ENCODE results near the gene ACSS1. TPM values are rescaled to one million over a fixed set of nuclear protein-coding genes. Genes with fewer than 3 reads are reported as not detected.

Gene ACSS1
- total RNA-seq, 1 experiment from 2014 or later = 0.61 TPM

DNA sequence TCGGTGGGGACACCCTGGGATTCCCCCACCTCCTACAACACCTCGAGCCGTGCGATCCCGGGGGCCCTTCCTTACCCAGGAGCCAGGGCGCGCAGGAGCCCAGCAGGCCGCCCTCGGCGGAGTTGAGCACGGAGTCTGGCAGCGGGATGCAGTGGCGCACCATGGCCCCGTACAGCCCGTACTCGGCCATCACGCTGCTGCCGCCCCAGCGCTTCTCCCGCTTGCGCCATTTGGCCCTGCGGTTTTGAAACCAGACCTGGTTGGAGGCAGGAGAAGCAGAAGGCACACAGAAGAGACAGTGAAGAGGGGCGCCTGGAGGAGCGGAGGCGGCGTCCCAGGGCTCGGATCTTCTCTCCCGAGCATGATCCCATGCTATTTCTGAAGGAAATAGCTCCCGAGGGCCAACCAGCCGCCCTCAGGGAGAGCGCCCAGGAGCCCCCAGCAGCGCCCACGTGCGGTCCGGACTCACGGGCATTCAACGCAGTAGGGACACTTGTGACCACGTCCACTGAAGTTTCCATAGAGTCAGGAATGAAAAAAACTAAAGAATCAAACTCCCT, 19.8 kb upstream of the ACSS1 start:
- Histone ChIP-seq H3K9me3 (ENCODE audit: control insufficient read depth, low read depth, low read length) (no peaks in the 10 kb centered on the region), H4K5ac (ENCODE audit: insufficient read length, low read depth, low read length) (no peak overlapping the region), H3K23me2 (ENCODE audit: insufficient read length, low read depth, low read length, poor library complexity, severe bottlenecking) (peaks cover 5% of the 10 kb centered on the region), H3K27me3 (ENCODE audit: insufficient read depth, low read length) (peaks cover 35% of the 10 kb centered on the region; the same call in 1 of the 2 replicates), H2BK120ac (ENCODE audit: low read depth, low read length, poor library complexity, severe bottlenecking) (no peak overlapping the region), H2BK5ac (ENCODE audit: insufficient read length, low read length) (no peak overlapping the region), H4K91ac (ENCODE audit: insufficient read length, low read depth, low read length) (no peak overlapping the region), H3K79me1 (ENCODE audit: insufficient read depth, low read depth, low read length, poor library complexity, severe bottlenecking) (no peaks in the 10 kb centered on the region), H3K23ac (ENCODE audit: insufficient read length, low read depth, low read length) (no peak overlapping the region), H3K79me2 (ENCODE audit: insufficient read depth, low read length) (no peaks in the 10 kb centered on the region), H3K14ac (ENCODE audit: insufficient read depth, low read length) (no peak overlapping the region), H2AFZ (ENCODE audit: low read length) (no peak overlapping the region), H3K4me1 (ENCODE audit: insufficient read depth, low read length) (no peaks in the 10 kb centered on the region), H2BK15ac (ENCODE audit: low read depth, low read length) (no peak overlapping the region), H3K4me2 (ENCODE audit: insufficient read depth, insufficient read length, low read length) (peak overlapping the region; percentile 19), H4K20me1 (ENCODE audit: control insufficient read depth, insufficient read depth, insufficient read length) (no peaks in the 10 kb centered on the region), H2BK12ac (ENCODE audit: insufficient read length, low read depth, low read length) (no peak overlapping the region), H3K56ac (ENCODE audit: insufficient read length, low read depth, low read length) (no peak overlapping the region), H3K18ac (ENCODE audit: insufficient read length, low read depth, low read length) (no peak overlapping the region), H2AK5ac (ENCODE audit: insufficient read length, low read length) (no peak overlapping the region), H3K4ac (ENCODE audit: low read depth, low read length) (no peak overlapping the region), H3K9ac (ENCODE audit: extremely low read depth, insufficient read length, low read length) (no peak overlapping the region), H3K27ac (ENCODE audit: insufficient read length, low read depth, low read length) (no peak overlapping the region), H3T11ph (ENCODE audit: low read length) (no peak overlapping the region), H4K8ac (replicated peaks; ENCODE audit: insufficient read length, low read depth, low read length) (no peak overlapping the region), H2BK20ac (ENCODE audit: low read depth, low read length, poor library complexity, severe bottlenecking) (no peak overlapping the region)
- H3K36me3 Mint-ChIP-seq (ENCODE audit: insufficient read depth in 1 of 3, low read depth in 3 of 3) = no peaks in the 10 kb centered on the region
- TF ChIP-seq CTCF (conservative IDR thresholded peaks at IDR 0.05) = no peak
- WGBS (ENCODE audit: extremely low coverage, insufficient read length, low lambda C conversion rate) = no CpG with 5 or more reads among the region's 38 CpGs
- peak; percentile 64 for DNase-seq
- peaks cover 2 to 5% of the 10 kb centered on the region in 2 experiments; a peak in 1 of 5 replicates for H3K9me3 Mint-ChIP-seq
- H3K4me3 Mint-ChIP-seq = peak overlapping the region; percentile 35 to 72
- no peak overlapping the region for H3K27ac Mint-ChIP-seq
- peaks cover 92% of the 10 kb centered on the region for H3K27me3 Mint-ChIP-seq (ENCODE audit: low read depth)
- peaks cover 8 to 12% of the 10 kb centered on the region in 2 experiments for H3K4me1 Mint-ChIP-seq

Data from H9 (cell line).